OCI-LY7 (cell line): ENCODE data around the gene NAV2.

Experiments used
- CTCF ChIP-seq: fragments of 200-600 bp; sonication (generic); conservative IDR thresholded peaks from 2 replicates; pipeline ENCODE4 v1.5.1; 2014; ENCODE audit warnings: mild to moderate bottlenecking, antibody characterized with exemption, low read length, moderate library complexity, mixed read lengths
- EZH2phosphoT487 ChIP-seq: fragments of 200-600 bp; sonication (generic); IDR thresholded peaks from 2 replicates; pipeline ENCODE4 v1.6.1; 2018; ENCODE audit warnings: low read depth, borderline replicate concordance, mild to moderate bottlenecking, mixed run types, antibody characterized with exemption, low read length, moderate library complexity, mixed read lengths

- TF ChIP-seq CTCF (no peak), EZH2phosphoT487 (no peak)
Observed at GRCh38 chr11:19861171-19861570, 148.5 kb downstream of the NAV2 start.
